ENCODE data around the gene MPND.
A peak's percentile ranks its signal among the peaks of the same experiment; 100 is the strongest.

The MPND gene

DNA sequence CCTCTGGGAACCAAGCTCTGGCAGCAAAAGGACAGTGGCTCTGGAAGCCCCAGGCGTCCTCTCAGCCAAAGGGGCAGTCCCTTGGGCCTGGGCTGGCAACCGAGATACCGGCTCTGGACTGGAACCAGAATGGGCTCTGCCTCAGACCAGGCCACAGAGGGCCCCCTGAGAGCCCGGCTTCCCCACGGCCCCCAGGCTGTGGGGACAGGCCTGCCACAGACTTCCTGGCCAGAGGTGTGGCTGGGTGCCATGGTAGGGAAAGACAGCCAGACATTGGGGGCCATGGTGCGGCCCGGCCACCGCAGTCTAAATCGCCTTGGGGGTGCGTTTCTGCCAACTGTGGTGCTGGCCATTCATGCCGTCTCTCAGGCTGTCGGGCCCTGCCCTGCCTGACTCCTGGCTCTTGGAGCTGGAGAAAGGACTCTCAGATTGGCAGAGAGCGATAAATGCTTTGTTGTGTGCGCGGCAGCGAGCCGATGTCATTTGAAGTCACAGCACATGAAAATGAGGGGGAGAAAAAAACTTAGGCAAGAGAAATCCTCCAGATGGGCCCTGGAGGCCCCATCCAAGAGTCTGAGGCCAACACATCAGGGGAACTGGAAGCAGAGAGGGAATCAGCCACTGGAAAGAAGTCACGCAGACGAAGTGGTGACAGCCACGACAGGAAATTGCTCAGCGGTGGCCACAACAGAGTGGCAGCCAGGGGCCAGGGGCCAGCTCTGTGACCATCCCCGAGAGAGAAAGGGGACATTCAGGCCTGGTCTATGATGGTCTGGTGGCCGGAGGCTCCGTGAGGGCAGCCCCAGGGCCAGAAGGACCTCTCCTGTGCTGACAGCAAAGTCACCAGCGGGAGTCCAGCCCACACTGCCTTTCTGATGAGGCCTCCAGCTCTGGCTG is 30.5 kb downstream of the MPND start:
- H3K36me3 ChIP-seq (ENCODE audit: insufficient read depth, low read length), result peaks cover 6% of the 10 kb centered on the region; the same call in 1 of the 2 replicates
- H3K4me3 ChIP-seq (ENCODE audit: low read depth, low read length, poor library complexity, severe bottlenecking), result no peak overlapping the region
- no peak for TF ChIP-seq EZH2 (IDR thresholded peaks at IDR 0.05; ENCODE audit: borderline replicate concordance, low read length)
- TF ChIP-seq, protein P1, sequence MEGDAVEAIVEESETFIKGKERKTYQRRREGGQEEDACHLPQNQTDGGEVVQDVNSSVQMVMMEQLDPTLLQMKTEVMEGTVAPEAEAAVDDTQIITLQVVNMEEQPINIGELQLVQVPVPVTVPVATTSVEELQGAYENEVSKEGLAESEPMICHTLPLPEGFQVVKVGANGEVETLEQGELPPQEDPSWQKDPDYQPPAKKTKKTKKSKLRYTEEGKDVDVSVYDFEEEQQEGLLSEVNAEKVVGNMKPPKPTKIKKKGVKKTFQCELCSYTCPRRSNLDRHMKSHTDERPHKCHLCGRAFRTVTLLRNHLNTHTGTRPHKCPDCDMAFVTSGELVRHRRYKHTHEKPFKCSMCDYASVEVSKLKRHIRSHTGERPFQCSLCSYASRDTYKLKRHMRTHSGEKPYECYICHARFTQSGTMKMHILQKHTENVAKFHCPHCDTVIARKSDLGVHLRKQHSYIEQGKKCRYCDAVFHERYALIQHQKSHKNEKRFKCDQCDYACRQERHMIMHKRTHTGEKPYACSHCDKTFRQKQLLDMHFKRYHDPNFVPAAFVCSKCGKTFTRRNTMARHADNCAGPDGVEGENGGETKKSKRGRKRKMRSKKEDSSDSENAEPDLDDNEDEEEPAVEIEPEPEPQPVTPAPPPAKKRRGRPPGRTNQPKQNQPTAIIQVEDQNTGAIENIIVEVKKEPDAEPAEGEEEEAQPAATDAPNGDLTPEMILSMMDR (IDR thresholded peaks at IDR 0.05; ENCODE audit: low read length), result no peak
- H3K4me2 ChIP-seq (ENCODE audit: low read length), result no peak overlapping the region
- no peaks in the 10 kb centered on the region for H3K9me2 ChIP-seq (ENCODE audit: low read depth, low read length)
- no peak overlapping the region for H3K9ac ChIP-seq (ENCODE audit: low read length)
- no peak overlapping the region for H2AFZ ChIP-seq (ENCODE audit: low read length)
- H3F3A ChIP-seq (ENCODE audit: insufficient read depth, low read length), result no peaks in the 10 kb centered on the region
- no peaks in the 10 kb centered on the region for H3K79me2 ChIP-seq (ENCODE audit: insufficient read depth, low read length)
- H3K27me3 ChIP-seq (ENCODE audit: insufficient read depth, low read length), result no peaks in the 10 kb centered on the region
- no peaks in the 10 kb centered on the region for H3K9me3 ChIP-seq (ENCODE audit: low read length)
- no peak overlapping the region for H3K27ac ChIP-seq (ENCODE audit: low read depth, low read length, poor library complexity, severe bottlenecking)
- H3K4me1 ChIP-seq (ENCODE audit: insufficient read depth, low read length, severe bottlenecking), result peaks cover 44% of the 10 kb centered on the region
- H4K20me1 ChIP-seq (ENCODE audit: insufficient read depth, low read length), result no peaks in the 10 kb centered on the region

GRCh38 chr19:4374498-4375163 is 31.3 kb downstream of the MPND start:
- H3K4me3 ChIP-seq (ENCODE audit: low read depth, low read length, poor library complexity, severe bottlenecking), result no peak overlapping the region
- H3K79me2 ChIP-seq (ENCODE audit: insufficient read depth, low read length), result no peaks in the 10 kb centered on the region
- peaks cover 41% of the 10 kb centered on the region for H3K4me1 ChIP-seq (ENCODE audit: insufficient read depth, low read length, severe bottlenecking)
- no peak overlapping the region for H2AFZ ChIP-seq (ENCODE audit: low read length)
- no peaks in the 10 kb centered on the region for H3K9me2 ChIP-seq (ENCODE audit: low read depth, low read length)
- no peaks in the 10 kb centered on the region for H4K20me1 ChIP-seq (ENCODE audit: insufficient read depth, low read length)
- H3K27ac ChIP-seq (ENCODE audit: low read depth, low read length, poor library complexity, severe bottlenecking), result no peak overlapping the region
- no peaks in the 10 kb centered on the region for H3K27me3 ChIP-seq (ENCODE audit: insufficient read depth, low read length)
- no peaks in the 10 kb centered on the region for H3K9me3 ChIP-seq (ENCODE audit: low read length)
- H3K36me3 ChIP-seq (ENCODE audit: insufficient read depth, low read length), result peaks cover 6% of the 10 kb centered on the region; the same call in 1 of the 2 replicates
- no peak for TF ChIP-seq EZH2 (IDR thresholded peaks at IDR 0.05; ENCODE audit: borderline replicate concordance, low read length)
- TF ChIP-seq, protein P1 (IDR thresholded peaks at IDR 0.05; ENCODE audit: low read length), result no peak
- H3F3A ChIP-seq (ENCODE audit: insufficient read depth, low read length), result no peaks in the 10 kb centered on the region
- no peak overlapping the region for H3K9ac ChIP-seq (ENCODE audit: low read length)
- no peak overlapping the region for H3K4me2 ChIP-seq (ENCODE audit: low read length)

DNA sequence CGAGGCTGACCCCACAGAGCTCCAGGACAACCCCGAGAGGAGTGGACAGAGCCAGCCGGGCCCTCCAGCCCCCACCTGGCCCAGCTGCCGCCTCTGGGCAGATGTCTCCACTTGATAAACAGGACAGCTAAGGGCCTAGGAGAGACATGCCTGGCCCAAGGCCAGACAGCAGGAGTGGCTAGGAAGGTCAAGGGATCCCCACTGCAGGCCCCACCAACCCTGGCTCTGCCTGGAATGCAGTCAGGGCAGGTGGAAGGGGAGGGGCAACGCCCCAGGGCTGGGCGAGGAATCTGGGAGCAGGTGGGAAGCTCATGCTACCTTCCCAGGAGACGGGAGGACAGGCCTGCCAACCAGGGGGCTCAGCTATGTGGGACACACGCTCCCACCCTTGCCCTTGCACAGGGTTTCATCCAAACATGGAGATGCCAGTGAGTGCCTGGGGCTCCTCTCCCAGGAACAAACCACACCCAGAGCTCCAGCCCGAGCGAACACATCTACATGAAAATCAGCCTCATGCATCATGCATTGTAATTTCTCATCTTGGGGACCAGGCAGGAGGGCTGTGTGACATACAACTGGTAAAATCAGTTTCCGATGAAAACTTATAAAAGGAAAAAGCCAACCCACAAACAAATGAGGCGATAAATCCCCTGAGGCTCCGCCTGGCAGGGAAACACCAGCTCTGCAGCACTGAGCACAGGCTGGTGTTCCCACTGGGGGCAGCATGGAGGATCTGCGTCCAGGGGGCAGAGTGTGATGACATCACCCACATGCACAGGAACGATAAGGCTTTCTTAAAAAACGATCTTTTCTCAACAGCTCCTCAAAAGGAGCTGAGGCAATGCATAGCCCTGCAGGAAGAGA is 32.0 kb downstream of the MPND start:
- no peaks in the 10 kb centered on the region for H3F3A ChIP-seq (ENCODE audit: insufficient read depth, low read length)
- no peaks in the 10 kb centered on the region for H3K9me3 ChIP-seq (ENCODE audit: low read length)
- no peaks in the 10 kb centered on the region for H3K27me3 ChIP-seq (ENCODE audit: insufficient read depth, low read length)
- TF ChIP-seq, protein P1 (IDR thresholded peaks at IDR 0.05; ENCODE audit: low read length), result peak; percentile 45
- TF ChIP-seq EZH2 (IDR thresholded peaks at IDR 0.05; ENCODE audit: borderline replicate concordance, low read length), result no peak
- no peak overlapping the region for H3K27ac ChIP-seq (ENCODE audit: low read depth, low read length, poor library complexity, severe bottlenecking)
- H3K4me2 ChIP-seq (ENCODE audit: low read length), result peak overlapping the region; percentile 13; the same call in 1 of the 2 replicates
- no peak overlapping the region for H2AFZ ChIP-seq (ENCODE audit: low read length)
- no peaks in the 10 kb centered on the region for H4K20me1 ChIP-seq (ENCODE audit: insufficient read depth, low read length)
- H3K4me3 ChIP-seq (ENCODE audit: low read depth, low read length, poor library complexity, severe bottlenecking), result no peak overlapping the region
- H3K36me3 ChIP-seq (ENCODE audit: insufficient read depth, low read length), result peaks cover 6% of the 10 kb centered on the region; the same call in 1 of the 2 replicates
- H3K9me2 ChIP-seq (ENCODE audit: low read depth, low read length), result no peaks in the 10 kb centered on the region
- H3K9ac ChIP-seq (ENCODE audit: low read length), result no peak overlapping the region; the same call in 1 of the 2 replicates
- no peaks in the 10 kb centered on the region for H3K79me2 ChIP-seq (ENCODE audit: insufficient read depth, low read length)
- H3K4me1 ChIP-seq (ENCODE audit: insufficient read depth, low read length, severe bottlenecking), result peaks cover 41% of the 10 kb centered on the region

Measured in OCI-LY1 (cell line).